Tibial nerve (tissue), 4 donors: ENCODE measurements around the gene SPAG7.

Experiments
- CTCF ChIP-seq, 5 experiments: fragments of 200-600 bp in 3 of 5; fragments of 450-650 bp in 2 of 5; sonication (generic) in 3 of 5; IDR thresholded peaks; one replicate each; pipeline ENCODE4 v1.5.1; 2016 to 2019; ENCODE audit warnings: antibody characterized with exemption in 5 of 5, mild to moderate bottlenecking in 3 of 5, moderate library complexity in 2 of 5
- EP300 ChIP-seq, 2 donors: sonication (generic); formaldehyde crosslinking; IDR thresholded peaks; one replicate each; pipeline ENCODE4 v1.6.1; 2017; ENCODE audit warnings: antibody characterized with exemption in 2 of 2, mild to moderate bottlenecking in 1 of 2
- POLR2A ChIP-seq, 2 donors: fragments of 450-650 bp; IDR thresholded peaks; one replicate each; pipeline ENCODE4 v1.6.1; 2017; ENCODE audit warnings: antibody characterized with exemption in 2 of 2, mild to moderate bottlenecking in 2 of 2, moderate library complexity in 2 of 2

- TF ChIP-seq CTCF (IDR thresholded peaks at IDR 0.05): peak in 1 of 5 experiments; percentile 4
- TF ChIP-seq EP300 (IDR thresholded peaks at IDR 0.05): no peak
- no peak for TF ChIP-seq POLR2A (IDR thresholded peaks at IDR 0.05)
These were observed 11.0 kb downstream of the SPAG7 start for GRCh38 chr17:4956493-4957061.
